IPS-18a (cell line): ENCODE data around the gene SPTBN4.
"Not testable (repeated sequence)": the region's sequence is repeated elsewhere in the genome, so short reads cannot be mapped to it uniquely, and the experiment has no call there.

Experiments
- H3K27ac ChIP-seq: one replicate; pipeline ENCODE4 v1.5.1; 2013; ENCODE audit warnings: low read length
- H3K27me3 ChIP-seq: one replicate; pipeline ENCODE4 v1.6.1; 2013; ENCODE audit warnings: mild to moderate bottlenecking, low read length; ENCODE audit not compliant: control insufficient read depth, insufficient read depth
- H3K36me3 ChIP-seq: one replicate; pipeline ENCODE4 v1.6.1; 2013; ENCODE audit warnings: low read depth, low read length; ENCODE audit not compliant: control insufficient read depth
- H3K4me1 ChIP-seq: one replicate; pipeline ENCODE4 v1.6.1; 2013; ENCODE audit warnings: low read depth, low read length; ENCODE audit not compliant: control insufficient read depth
- H3K4me3 ChIP-seq: one replicate; pipeline ENCODE4 v1.5.1; 2013; ENCODE audit warnings: low read length
- H3K9ac ChIP-seq: one replicate; pipeline ENCODE4 v1.6.1; 2013; ENCODE audit warnings: mild to moderate bottlenecking, low read length, moderate library complexity
- H3K9me3 ChIP-seq: one replicate; pipeline ENCODE4 v1.6.1; 2013; ENCODE audit warnings: low read depth, low read length; ENCODE audit not compliant: control insufficient read depth

The SPTBN4 gene

GRCh38 chr19:40424637-40425449 lies 42.0 kb upstream of the SPTBN4 start:
- H3K36me3 ChIP-seq = no peaks in the 10 kb centered on the region
- H3K9ac ChIP-seq = peak overlapping the region; percentile 62
- H3K9me3 ChIP-seq = no peaks in the 10 kb centered on the region
- H3K27ac ChIP-seq = peak overlapping the region; percentile 43
- peak overlapping the region; percentile 80 for H3K4me3 ChIP-seq
- peaks cover 6% of the 10 kb centered on the region for H3K4me1 ChIP-seq
- no peaks in the 10 kb centered on the region for H3K27me3 ChIP-seq

DNA sequence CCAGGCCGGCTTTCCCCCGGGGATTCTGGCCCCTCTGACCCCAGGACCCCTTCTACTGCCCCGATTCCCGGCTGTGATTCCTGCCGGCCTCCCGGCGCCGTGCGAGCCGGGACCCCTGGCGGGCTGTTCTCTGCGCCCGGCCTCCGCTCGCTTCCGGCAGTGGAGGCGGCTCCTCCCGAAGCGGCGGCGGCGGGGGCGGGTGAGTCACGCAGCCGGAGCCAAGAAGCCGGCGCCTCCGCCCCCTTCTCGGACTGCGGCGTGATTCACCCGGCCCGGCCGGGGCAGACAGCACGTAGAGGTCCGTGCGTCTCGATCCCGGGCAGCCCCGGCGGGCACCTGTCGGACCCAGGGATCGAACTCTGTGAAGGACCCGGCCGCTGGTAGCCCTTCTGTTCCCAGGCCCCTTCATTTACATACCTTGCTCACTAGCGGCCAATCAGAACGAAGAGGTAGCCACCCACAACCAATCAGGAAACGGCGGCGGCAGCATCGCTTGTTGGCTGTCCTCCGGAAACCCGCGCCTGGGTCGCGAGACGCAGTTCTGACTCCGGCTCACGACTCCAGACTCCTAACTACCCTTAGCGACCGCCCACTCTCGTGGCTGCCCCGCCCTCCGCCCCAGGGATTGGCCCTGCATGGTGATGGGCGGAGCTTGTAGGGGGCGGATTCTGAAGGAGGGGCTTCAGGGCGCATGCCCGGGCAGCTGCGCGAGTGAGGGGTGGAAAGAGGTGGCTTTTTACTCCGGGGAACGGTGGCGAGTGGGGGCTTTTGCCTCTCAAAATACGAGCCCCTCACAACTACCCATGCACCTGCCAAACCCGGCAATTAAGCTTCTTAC lies 41.1 kb upstream of the SPTBN4 start, which contains the start of gene SERTAD1:
Gene SERTAD1, minus strand, starts transcription at position 543 of the 838 bp plus-strand sequence. CDS start 2,446 bp downstream, outside the sequence.
- Histone ChIP-seq H3K27me3 (no peaks in the 10 kb centered on the region), H3K4me3 (peak within 1 kb of the TSS; percentile 80), H3K9me3 (no peaks in the 10 kb centered on the region), H3K27ac (peak within 1 kb of the TSS; percentile 43), H3K36me3 (no peaks in the 10 kb centered on the region), H3K9ac (peak within 1 kb of the TSS; percentile 62), H3K4me1 (peaks cover 6% of the 10 kb centered on the region)

DNA sequence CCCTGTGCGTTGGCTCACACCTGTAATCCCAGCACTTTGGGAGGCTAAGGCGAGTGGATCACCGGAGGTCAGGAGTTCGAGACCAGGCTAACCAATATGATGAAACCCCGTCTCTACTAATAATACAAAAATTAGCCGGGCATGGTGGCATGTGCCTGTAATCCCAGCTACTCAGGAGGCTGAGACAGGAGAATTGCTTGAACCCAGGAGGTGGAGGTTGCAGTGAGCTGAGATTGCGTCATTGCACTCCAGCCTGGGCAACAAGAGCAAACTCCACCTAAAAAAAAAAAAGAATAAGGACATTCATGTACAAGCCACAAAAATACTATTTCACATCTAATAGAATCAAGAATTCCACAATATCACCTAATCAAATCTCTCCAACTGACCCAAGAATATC lies 38.6 kb upstream of the SPTBN4 start:
- H3K9me3 ChIP-seq, H3K4me1 ChIP-seq, H3K27ac ChIP-seq, H3K4me3 ChIP-seq, H3K36me3 ChIP-seq, H3K27me3 ChIP-seq, H3K9ac ChIP-seq: not testable (repeated sequence)

- not testable (repeated sequence) for H3K4me1 ChIP-seq, H3K4me3 ChIP-seq, H3K27me3 ChIP-seq, H3K36me3 ChIP-seq, H3K27ac ChIP-seq, H3K9me3 ChIP-seq, H3K9ac ChIP-seq
These were observed 36.6 kb upstream of the SPTBN4 start for GRCh38 chr19:40430242-40430641.

DNA sequence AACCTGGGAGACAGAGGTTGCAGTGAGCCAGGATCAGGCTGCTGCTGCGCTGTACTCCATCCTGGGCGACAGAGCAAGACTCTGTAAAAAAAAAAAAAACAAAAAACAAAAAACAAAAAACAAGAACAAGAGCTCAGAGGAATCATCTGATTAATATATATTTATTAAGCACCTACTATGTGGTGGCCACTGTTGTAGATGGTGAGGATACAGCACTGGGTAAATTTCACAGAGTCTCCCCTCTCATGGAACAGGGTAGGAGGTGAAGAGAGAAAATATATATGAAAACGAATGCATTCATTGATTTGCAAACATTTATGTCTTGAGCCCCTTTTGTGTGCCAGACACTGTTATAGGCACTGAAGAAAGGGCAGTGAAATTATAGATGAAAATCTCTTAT lies 35.1 kb upstream of the SPTBN4 start:
- H3K27me3 ChIP-seq = no peaks in the 10 kb centered on the region
- H3K27ac ChIP-seq = no peak overlapping the region
- no peaks in the 10 kb centered on the region for H3K36me3 ChIP-seq
- H3K4me1 ChIP-seq = peaks cover 9% of the 10 kb centered on the region
- no peak overlapping the region for H3K4me3 ChIP-seq
- no peaks in the 10 kb centered on the region for H3K9me3 ChIP-seq
- no peak overlapping the region for H3K9ac ChIP-seq

DNA sequence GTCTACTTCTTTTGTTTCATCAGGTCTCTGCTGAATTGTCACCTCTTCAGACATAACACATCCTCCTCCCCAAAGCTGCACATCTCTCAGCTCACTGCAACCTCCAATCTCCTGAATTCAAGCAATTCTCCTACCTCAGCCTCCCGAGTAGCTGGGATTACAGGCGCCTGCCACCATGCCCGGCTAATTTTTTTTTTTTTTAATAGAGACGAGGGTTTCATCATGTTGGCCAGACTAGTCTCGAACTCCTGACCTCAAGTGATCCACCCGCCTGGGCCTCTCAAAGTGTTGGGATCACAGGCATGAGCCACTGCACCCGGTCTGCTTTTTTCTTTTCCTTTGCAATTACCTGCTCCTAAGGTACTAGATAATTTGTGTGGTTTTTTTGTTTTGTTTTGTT lies 34.0 kb upstream of the SPTBN4 start:
- Histone ChIP-seq H3K4me3 (peak overlapping the region; percentile 68), H3K9ac (peak overlapping the region; percentile 89)
- H3K27ac ChIP-seq, H3K9me3 ChIP-seq, H3K4me1 ChIP-seq, H3K27me3 ChIP-seq, H3K36me3 ChIP-seq: not testable (repeated sequence)

GRCh38 chr19:40433391-40434216 lies 33.2 kb upstream of the SPTBN4 start:
- peak overlapping the region; percentile 68 for H3K4me3 ChIP-seq

DNA sequence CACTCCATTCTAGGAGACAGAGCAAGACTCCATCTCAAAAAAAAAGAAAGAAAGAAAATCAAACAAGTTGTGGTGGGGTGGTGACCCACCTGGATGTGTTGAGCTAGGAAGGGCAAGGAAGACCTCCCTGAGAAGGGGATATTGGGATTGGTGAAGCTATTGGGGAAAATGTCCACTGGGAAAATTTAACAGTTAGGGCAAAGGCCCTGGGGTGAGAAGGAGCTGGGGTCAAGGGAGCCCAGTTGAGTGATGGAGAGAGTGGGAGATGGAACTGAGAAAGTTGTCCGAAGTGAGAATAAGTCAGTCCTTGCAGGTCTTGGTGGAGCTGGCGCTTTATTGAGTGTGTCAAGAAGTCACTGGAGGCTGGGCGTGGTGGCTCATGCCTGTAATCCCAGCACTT lies 28.5 kb upstream of the SPTBN4 start:
- no peaks in the 10 kb centered on the region for H3K9me3 ChIP-seq
- H3K27ac ChIP-seq = no peak overlapping the region
- H3K4me1 ChIP-seq = peaks cover 10% of the 10 kb centered on the region
- peaks cover 19% of the 10 kb centered on the region for H3K36me3 ChIP-seq
- no peaks in the 10 kb centered on the region for H3K27me3 ChIP-seq
- no peak overlapping the region for H3K4me3 ChIP-seq
- no peak overlapping the region for H3K9ac ChIP-seq

More at GRCh38 chr19:40433391-40434216, 33.2 kb upstream of the SPTBN4 start:
- Histone ChIP-seq H3K27ac (peak overlapping the region; percentile 96), H3K9ac (peak overlapping the region; percentile 89), H3K9me3 (no peaks in the 10 kb centered on the region), H3K36me3 (no peaks in the 10 kb centered on the region), H3K4me1 (peaks cover 9% of the 10 kb centered on the region), H3K27me3 (no peaks in the 10 kb centered on the region)

DNA sequence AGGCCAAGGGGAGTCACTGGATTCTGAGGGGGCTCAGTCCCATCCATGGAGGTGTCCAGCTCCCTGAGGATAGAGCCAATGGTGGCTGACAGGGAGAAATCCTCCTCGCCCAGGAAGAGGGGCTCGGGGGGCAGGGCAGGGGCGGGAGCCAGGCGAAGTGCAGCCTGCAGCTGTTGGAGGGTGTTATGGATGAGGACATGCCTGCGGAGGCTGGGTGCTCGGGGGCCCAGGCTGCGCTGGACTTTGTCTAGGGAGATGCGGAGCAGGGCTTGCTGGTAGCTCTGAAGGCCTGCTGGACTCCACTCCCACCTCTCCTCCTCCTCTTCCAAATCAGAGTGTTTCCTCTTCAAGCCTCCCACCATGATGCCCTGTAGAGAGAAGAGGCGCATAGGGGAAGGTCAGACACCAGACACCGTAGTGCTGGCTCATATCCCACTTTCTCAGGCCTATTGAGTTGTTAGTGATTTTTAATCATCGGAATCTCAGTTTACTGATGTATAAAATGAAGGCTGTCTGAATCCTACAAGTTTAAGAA lies 25.0 kb upstream of the SPTBN4 start:
- H3K27me3 ChIP-seq = no peaks in the 10 kb centered on the region
- H3K27ac ChIP-seq = no peak overlapping the region
- no peaks in the 10 kb centered on the region for H3K9me3 ChIP-seq
- peak overlapping the region; percentile 73 for H3K4me3 ChIP-seq
- peaks cover 19% of the 10 kb centered on the region for H3K36me3 ChIP-seq
- peaks cover 17% of the 10 kb centered on the region for H3K4me1 ChIP-seq
- H3K9ac ChIP-seq = no peak overlapping the region

DNA sequence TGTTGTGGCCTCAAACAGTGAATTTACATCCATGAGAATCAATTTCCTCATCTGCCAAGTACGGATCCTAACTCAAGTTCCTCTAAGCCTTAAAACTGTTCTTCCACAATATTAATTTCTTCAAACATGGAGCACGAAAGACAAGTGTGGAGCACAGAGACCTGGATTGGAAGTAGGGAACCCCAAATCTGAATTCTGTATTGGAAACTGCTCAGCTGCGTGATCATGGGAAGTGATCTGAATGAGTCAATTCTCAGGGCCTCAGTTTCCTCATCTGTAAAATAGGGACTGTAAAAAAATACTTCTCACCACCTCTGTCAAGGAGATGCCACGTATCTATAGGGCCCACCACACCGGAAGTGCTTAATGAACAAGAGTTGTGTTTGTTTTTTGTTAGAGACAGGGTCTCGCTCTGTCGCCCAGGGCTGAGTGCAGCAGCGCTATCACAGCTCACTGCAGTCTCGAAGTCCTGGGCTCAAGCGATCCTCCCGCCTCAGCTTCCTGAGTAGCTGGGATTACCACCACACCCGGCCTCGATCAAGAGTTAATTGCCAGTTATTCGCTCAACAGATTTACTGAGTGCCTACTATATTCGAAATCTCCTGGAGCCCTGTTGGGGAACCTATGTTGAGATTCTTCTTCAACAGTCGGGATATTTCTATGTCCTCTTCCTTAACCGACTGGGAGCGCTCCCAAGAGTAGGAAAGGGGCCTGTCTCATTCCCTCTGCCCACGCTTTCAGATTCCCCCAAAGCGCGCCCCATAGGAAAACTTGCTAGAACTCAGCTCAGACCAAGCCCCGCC lies 24.3 kb upstream of the SPTBN4 start:
- H3K9me3 ChIP-seq = no peaks in the 10 kb centered on the region

More for the DNA sequence above, 24.3 kb upstream of the SPTBN4 start:
- peak overlapping the region; percentile 43 for H3K27ac ChIP-seq
- H3K4me3 ChIP-seq = peak overlapping the region; percentile 73
- H3K4me1 ChIP-seq = peaks cover 17% of the 10 kb centered on the region
- peak overlapping the region; percentile 61 for H3K9ac ChIP-seq
- H3K36me3 ChIP-seq = peaks cover 19% of the 10 kb centered on the region
- H3K27me3 ChIP-seq = no peaks in the 10 kb centered on the region
